NCI-H774 (cell line): ENCODE data around the gene CLNK.
A peak's percentile ranks its signal among the peaks of the same experiment; 100 is the strongest.

Source experiments
- DNase-seq: peaks from one replicate; lab custom pipeline; 2025; lab: John Stamatoyannopoulos, UW

The CLNK gene

DNA sequence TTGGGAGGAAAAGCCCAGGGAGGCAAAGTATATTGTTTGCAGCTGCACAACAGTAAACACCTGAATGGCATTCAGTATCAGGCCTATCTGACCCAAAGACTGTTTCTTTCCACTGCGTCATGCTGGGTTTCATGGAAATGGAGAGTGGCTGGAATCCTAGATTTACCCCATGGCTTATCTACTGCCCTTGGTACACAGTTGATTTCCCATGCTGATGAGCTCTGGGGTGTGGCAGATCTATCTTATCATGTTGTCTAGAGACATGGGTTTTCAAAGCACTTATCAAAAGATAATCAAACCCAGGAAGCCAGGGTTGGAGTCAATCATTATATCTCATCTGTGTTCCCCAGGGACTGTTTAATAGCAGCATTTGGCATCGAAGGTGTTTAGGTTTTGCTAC lies 72.1 kb downstream of the CLNK start:
- DNase-seq: no peak

- no peak for DNase-seq
Measured at GRCh38 chr4:10611673-10612072, 72.9 kb downstream of the CLNK start.

DNA sequence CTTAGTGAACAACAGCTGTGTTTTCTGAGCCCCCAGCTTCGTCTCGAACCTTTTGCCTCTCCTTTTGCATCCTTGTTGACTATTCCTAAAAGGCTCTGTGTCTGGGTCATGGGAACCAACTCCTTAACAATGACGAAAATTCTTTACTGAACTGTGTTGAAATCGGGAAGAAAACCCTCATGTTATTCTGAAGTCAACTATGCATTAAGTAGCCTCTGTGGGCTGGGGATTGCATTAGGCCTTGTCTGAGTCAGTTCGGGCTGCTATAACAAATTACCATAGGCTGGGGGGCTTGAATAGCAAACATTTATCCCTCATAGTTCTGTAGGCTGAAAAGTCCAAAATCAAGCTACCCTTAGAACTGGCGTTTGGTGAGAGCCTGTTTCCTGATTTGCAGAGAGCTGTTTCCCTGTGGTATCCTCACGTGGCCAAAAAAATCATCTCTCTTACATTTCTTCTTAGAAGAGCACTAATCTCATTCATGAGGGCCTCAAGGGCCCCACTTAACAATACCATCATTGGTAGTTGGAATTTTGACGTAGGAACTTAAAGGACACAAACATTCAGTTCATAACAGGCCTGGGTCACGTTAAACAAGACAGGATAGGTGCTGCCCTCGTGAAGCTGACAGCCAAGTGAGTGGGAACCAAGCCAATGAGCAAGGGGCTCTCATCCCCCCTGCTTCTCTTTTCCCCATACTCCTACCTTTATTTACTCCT lies 75.9 kb downstream of the CLNK start:
- no peak for DNase-seq

GRCh38 chr4:10607206-10607605 lies 77.4 kb downstream of the CLNK start:
- no peak for DNase-seq

- no peak for DNase-seq
Measured at GRCh38 chr4:10606483-10607155, 77.9 kb downstream of the CLNK start.

- no peak for DNase-seq
Measured at GRCh38 chr4:10605746-10606482, 78.7 kb downstream of the CLNK start.

DNA sequence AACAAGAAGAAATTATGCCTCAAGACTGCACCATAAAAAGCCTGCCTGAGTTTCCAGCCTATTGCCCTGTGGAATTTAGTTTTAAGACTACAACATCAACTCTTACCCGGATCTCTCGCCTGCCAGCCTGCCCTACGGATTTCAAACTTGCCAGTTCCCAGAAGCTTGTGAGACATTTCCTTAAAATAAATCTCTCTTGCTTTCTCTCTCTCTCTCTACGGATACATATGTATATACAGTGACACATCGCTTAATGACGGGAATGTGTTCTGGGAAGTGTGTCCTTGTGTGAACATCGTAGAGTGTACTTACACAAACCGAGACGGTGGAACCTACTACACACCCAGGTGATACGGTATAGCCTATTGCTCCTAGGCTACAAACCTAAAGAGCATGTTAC lies 79.5 kb downstream of the CLNK start:
- no peak for DNase-seq

GRCh38 chr4:10599574-10599973 lies 85.0 kb downstream of the CLNK start:
- DNase-seq: no peak

DNA sequence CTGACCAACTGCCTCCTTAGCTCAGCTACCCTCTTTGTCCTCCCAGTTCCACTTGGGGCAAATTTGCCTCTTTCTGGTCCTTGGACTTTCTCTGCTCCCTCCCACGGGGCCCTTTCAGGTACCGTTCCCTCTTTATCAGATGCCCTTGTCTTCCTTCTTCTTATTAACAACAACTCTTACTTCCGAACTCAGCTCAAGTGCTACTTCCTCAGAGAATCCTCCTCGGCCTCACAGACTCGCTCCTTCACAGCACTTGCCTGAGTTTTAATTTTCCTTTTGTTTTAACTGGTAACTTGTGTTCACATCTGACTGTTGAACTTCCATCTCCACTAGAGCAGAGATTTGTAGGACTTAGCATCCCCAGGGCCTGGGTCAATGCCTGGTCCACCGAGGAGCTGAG lies 85.7 kb downstream of the CLNK start:
- DNase-seq: no peak

- no peak for DNase-seq
Measured at GRCh38 chr4:10596586-10597290, 87.8 kb downstream of the CLNK start.

DNA sequence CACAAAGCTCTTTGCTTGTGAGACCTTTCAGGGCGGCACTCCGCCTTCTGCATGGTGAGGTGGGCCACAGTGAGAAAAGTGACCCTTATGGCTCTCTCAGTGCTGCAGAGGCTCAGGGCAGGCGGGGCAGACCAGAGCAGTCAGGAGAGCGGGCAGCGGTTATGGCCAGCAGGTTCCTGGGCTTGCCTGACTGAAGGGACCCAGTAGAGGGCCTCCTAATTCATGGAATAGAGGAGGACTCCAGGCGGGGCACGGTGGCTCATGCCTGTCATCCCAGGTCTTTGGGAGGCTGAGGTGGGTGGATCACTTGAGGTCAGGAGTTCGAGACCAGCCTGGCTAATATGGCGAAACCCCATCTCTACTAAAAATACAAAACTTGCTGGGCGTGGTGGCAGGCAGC lies 91.4 kb downstream of the CLNK start:
- DNase-seq: no peak

DNA sequence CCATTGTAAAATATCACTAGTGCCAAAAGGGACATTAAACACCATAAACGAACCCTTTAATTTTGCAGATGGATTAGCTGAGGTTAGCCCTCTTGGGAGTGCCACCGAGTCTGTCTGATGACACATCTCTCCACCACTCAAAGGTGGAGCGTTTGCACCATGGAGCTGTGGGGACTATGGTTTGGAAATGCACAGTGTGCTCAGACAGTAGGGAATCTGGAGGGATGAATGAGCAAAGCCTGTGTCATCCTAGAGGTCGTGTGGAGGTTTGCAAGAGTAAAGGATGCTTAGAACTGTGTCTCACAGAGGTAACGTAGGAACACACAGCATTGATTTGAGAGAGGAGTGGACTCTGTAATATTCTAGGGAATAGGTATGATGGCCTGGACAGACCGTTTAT lies 93.7 kb downstream of the CLNK start:
- no peak for DNase-seq

- no peak for DNase-seq
Measured at GRCh38 chr4:10589799-10590198, 94.8 kb downstream of the CLNK start.

DNA sequence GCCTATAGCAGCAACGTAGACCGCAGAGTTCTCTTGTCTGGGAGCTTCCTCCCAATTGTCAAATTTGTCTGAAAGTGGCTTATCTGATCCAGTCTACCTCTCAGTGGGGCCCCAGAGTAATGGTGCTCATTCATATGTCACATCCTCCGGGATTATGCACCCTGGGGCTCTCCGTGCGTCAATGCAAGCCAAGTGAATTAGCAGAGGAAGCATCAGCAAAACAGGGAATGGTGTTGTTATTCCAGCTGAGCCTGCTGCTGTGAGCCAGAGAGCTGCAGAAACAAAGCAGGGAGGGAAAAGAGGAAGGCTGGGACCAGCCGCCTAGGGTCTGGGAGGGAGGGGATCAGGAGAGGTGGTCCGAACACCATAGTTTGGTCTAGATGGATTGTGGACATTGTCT lies 95.2 kb downstream of the CLNK start:
- DNase-seq: no peak

GRCh38 chr4:10587697-10588096 lies 96.9 kb downstream of the CLNK start:
- DNase-seq: no peak

- DNase-seq: no peak
Measured at GRCh38 chr4:10587296-10587695, 97.3 kb downstream of the CLNK start.

- DNase-seq: no peak
Measured at GRCh38 chr4:10584042-10584441, 100.5 kb downstream of the CLNK start.

GRCh38 chr4:10582951-10583350 lies 101.6 kb downstream of the CLNK start:
- DNase-seq: no peak

DNA sequence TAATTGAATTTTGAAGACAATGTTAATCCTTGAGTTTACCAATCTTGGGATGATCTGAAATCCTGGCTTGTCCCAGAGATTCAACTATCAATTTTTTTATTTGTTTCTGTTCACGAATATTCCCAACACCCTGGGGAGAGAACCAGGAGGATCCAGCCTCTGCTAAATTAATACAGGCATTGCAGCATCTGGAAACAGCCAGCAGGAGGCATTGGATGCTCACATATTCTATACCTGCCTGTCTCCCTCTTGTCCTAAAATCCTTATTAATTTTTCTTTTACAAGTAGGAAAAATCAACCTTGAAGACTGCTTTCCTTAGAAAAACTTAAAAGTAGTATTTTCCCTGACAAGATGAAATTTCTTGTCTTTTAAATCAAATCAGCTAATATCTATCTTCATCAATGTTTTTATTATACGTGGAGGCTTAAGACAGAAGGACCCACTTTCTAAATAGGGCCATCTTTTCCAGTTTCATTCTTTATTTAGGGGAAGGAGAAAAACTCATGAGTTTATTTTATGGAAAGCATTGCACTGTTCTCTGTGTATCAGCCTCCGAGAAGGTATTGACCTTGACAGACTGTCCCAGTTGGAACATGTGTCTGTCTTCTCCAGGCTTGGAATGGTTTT lies 102.4 kb downstream of the CLNK start:
- peak; percentile 34 for DNase-seq

DNA sequence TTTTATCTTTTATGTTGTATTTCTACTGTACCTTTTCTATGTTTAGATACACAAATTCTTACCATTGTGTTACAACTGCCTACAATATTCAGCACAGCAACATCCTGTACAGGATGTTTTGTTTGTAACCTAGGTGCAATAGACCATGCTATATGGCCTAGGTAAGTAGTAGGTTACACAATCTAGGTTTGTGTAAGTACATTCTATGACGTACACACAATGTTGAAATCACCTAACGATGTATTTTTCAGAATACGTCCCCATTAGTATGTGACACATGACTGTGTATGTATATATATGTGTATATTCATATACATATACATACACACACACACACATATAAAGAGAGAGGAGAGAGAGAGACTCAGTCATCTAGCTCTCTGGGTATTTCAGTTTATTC lies 103.5 kb downstream of the CLNK start:
- no peak for DNase-seq

DNA sequence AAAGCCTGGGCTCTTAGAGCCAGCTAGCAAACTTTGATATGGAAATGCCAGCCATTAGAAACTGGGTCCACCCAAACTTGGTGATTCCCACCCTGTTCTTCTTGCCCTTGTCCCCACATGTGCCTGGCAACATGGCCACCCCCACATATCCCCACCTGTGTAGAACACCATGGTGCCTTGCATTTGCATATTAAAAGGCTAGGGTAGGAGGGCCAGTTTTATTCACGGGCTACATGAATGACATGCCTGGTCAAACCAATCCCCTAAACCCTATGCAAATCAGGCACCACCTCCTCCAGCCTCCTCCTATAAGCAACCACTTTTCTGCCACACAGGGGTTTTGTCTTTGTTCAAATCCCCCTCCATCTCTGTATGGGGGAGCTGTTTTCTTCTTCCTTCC lies 104.9 kb downstream of the CLNK start:
- DNase-seq: no peak
